Liver (tissue), 9 donors: Measurements from ENCODE around the gene NAALADL1. TPM values are rescaled to one million over a fixed set of nuclear protein-coding genes. Genes with fewer than 3 reads are reported as not detected.

Source experiments
- DNase-seq: peaks from one replicate; pipeline ENCODE4 v3.0.0-alpha.2; 2017; ENCODE audit warnings: low spot score
- H3K27ac ChIP-seq, 2 donors: one replicate each; pipeline ENCODE4 v1.7.0; 2013; ENCODE audit warnings: inconsistent platforms in 2 of 2, low read length in 2 of 2, control low read depth in 1 of 2, low read depth in 1 of 2, mild to moderate bottlenecking in 1 of 2
- H3K27me3 ChIP-seq, 4 donors: one replicate each; pipeline versions ENCODE4 v1.6.1 to v1.7.0; 2013; ENCODE audit warnings: low read length in 3 of 4, inconsistent platforms in 1 of 4, mild to moderate bottlenecking in 1 of 4, moderate library complexity in 1 of 4; ENCODE audit not compliant: control insufficient read depth in 4 of 4, insufficient read depth in 4 of 4
- H3K36me3 ChIP-seq, 4 donors: one replicate each; pipeline versions ENCODE4 v1.6.1 to v1.7.0; 2013; ENCODE audit warnings: low read length in 3 of 4, mild to moderate bottlenecking in 3 of 4, low read depth in 1 of 4, moderate library complexity in 1 of 4; ENCODE audit not compliant: control insufficient read depth in 4 of 4, insufficient read depth in 3 of 4
- H3K4me1 ChIP-seq, 4 donors: one replicate each; pipeline versions ENCODE4 v1.6.1 to v1.7.0; 2013; ENCODE audit warnings: low read length in 3 of 4, mild to moderate bottlenecking in 3 of 4, moderate library complexity in 1 of 4; ENCODE audit not compliant: control insufficient read depth in 4 of 4, insufficient read depth in 4 of 4
- H3K4me3 ChIP-seq, 3 donors: one replicate each; pipeline versions ENCODE4 v1.6.1 to v1.7.0; 2013; ENCODE audit warnings: low read length in 3 of 3, control low read depth in 1 of 3, low read depth in 1 of 3, mild to moderate bottlenecking in 1 of 3
- H3K9ac ChIP-seq, 2 donors: one replicate each; pipeline ENCODE4 v1.7.0; 2013; ENCODE audit warnings: low read length in 2 of 2, mild to moderate bottlenecking in 2 of 2, moderate library complexity in 2 of 2, control low read depth in 1 of 2, low read depth in 1 of 2
- H3K9me3 ChIP-seq, 4 donors: one replicate each; pipeline versions ENCODE4 v1.6.1 to v1.7.0; 2013; ENCODE audit warnings: low read length in 3 of 4; ENCODE audit not compliant: control insufficient read depth in 4 of 4
- EGR1 ChIP-seq, 2 donors: IDR thresholded peaks; 2 replicates each; pipeline ENCODE4 v1.6.1; 2016 to 2018; ENCODE audit warnings: antibody characterized with exemption in 2 of 2, low read depth in 2 of 2
- FOXA1 ChIP-seq: IDR thresholded peaks from 2 replicates; pipeline ENCODE4 v1.6.1; 2016; ENCODE audit warnings: antibody characterized with exemption
- FOXA2 ChIP-seq: IDR thresholded peaks from 2 replicates; pipeline ENCODE4 v1.6.1; 2016; ENCODE audit warnings: antibody characterized with exemption
- GABPA ChIP-seq, 2 donors: IDR thresholded peaks in 1 of 2; conservative IDR thresholded peaks in 1 of 2; 2 replicates each; pipeline ENCODE4 v1.6.1; 2016; ENCODE audit warnings: antibody characterized with exemption in 2 of 2, mild to moderate bottlenecking in 1 of 2, moderate library complexity in 1 of 2
- HNF4A ChIP-seq, 2 donors: conservative IDR thresholded peaks; 2 replicates each; pipeline ENCODE4 v1.6.1; 2016; ENCODE audit warnings: antibody characterized with exemption in 2 of 2, mild to moderate bottlenecking in 2 of 2
- HNF4G ChIP-seq: IDR thresholded peaks from 2 replicates; pipeline ENCODE4 v1.6.1; 2016; ENCODE audit warnings: antibody characterized with exemption
- JUND ChIP-seq, 2 donors: IDR thresholded peaks; 2 replicates each; pipeline ENCODE4 v1.6.1; 2016; ENCODE audit warnings: antibody characterized with exemption in 2 of 2
- MAX ChIP-seq: IDR thresholded peaks from 2 replicates; pipeline ENCODE4 v1.6.1; 2016; ENCODE audit warnings: antibody characterized with exemption
- NR2F2 ChIP-seq: IDR thresholded peaks from 2 replicates; pipeline ENCODE4 v1.6.1; 2016; ENCODE audit warnings: antibody characterized with exemption
- RAD21 ChIP-seq, 2 donors: IDR thresholded peaks; 2 replicates each; pipeline ENCODE4 v1.6.1; 2016; ENCODE audit warnings: antibody characterized with exemption in 2 of 2, mild to moderate bottlenecking in 2 of 2
- RXRA ChIP-seq, 2 donors: IDR thresholded peaks; 2 replicates each; pipeline ENCODE4 v1.6.1; 2017 to 2018; ENCODE audit warnings: antibody characterized with exemption in 2 of 2, mild to moderate bottlenecking in 1 of 2
- SP1 ChIP-seq: IDR thresholded peaks from 2 replicates; pipeline ENCODE4 v1.6.1; 2018; ENCODE audit warnings: antibody characterized with exemption, mild to moderate bottlenecking
- TAF1 ChIP-seq: conservative IDR thresholded peaks from 2 replicates; pipeline ENCODE4 v1.6.1; 2016; ENCODE audit warnings: antibody characterized with exemption, mild to moderate bottlenecking
- YY1 ChIP-seq: IDR thresholded peaks from 2 replicates; pipeline ENCODE4 v1.6.1; 2016; ENCODE audit warnings: antibody characterized with exemption, mild to moderate bottlenecking
- WGBS: extraction: QIAGEN DNeasy Blood & Tissue Kit; methylation state at CpG from one replicate; pipeline ENCODE4 v1.1.7; 2013; 5-methylcytosine and 5-hydroxymethylcytosine counted together
- polyA plus RNA-seq, 2 donors: library from polyadenylated mRNA; stranded (reverse) in 1 of 2; unstranded in 1 of 2; fragments of 200-250 nt in 1 of 2; fragments of >200 nt in 1 of 2; fragmentation: Nextera tagmentation in 1 of 2; extraction: Ambion mirVana in 1 of 2; gene quantifications; one replicate each; pipeline versions ENCODE4 v1.2.1 to v1.2.3, GENCODE V29; 2013 to 2015
- total RNA-seq, 2 donors: library from RNA; depleted of rRNA; stranded (reverse); fragments of >200 nt; gene quantifications; one replicate each; pipeline ENCODE4 v1.2.3, GENCODE V29; 2014
- TF ChIP-seq, protein P1 (sequence below): IDR thresholded peaks from 2 replicates; pipeline ENCODE4 v1.6.1; 2016; ENCODE audit warnings: antibody characterized with exemption, mild to moderate bottlenecking
- TF ChIP-seq, protein P2 (sequence below): IDR thresholded peaks from 2 replicates; pipeline ENCODE4 v1.6.1; 2016; ENCODE audit warnings: antibody characterized with exemption
- TF ChIP-seq, protein P3 (sequence below): fragments of 150-350 bp; IDR thresholded peaks from 2 replicates; pipeline ENCODE4 v1.5.1; 2017; ENCODE audit warnings: improper control_type of control experiment, low read depth, low read length; ENCODE audit not compliant: missing input control
- TF ChIP-seq, protein P4 (sequence below): IDR thresholded peaks from 2 replicates; pipeline ENCODE4 v1.6.1; 2016; ENCODE audit warnings: antibody characterized with exemption
- donor health status: healthy.
- donor health status: healthy.
- donor health status: healthy.
- donor health status: healthy.
- donor health status: healthy.

Gene NAALADL1
- total and polyA plus RNA-seq, 4 donors: 1.2 to 2.1 (median 1.6) TPM

- TF ChIP-seq, protein P1, sequence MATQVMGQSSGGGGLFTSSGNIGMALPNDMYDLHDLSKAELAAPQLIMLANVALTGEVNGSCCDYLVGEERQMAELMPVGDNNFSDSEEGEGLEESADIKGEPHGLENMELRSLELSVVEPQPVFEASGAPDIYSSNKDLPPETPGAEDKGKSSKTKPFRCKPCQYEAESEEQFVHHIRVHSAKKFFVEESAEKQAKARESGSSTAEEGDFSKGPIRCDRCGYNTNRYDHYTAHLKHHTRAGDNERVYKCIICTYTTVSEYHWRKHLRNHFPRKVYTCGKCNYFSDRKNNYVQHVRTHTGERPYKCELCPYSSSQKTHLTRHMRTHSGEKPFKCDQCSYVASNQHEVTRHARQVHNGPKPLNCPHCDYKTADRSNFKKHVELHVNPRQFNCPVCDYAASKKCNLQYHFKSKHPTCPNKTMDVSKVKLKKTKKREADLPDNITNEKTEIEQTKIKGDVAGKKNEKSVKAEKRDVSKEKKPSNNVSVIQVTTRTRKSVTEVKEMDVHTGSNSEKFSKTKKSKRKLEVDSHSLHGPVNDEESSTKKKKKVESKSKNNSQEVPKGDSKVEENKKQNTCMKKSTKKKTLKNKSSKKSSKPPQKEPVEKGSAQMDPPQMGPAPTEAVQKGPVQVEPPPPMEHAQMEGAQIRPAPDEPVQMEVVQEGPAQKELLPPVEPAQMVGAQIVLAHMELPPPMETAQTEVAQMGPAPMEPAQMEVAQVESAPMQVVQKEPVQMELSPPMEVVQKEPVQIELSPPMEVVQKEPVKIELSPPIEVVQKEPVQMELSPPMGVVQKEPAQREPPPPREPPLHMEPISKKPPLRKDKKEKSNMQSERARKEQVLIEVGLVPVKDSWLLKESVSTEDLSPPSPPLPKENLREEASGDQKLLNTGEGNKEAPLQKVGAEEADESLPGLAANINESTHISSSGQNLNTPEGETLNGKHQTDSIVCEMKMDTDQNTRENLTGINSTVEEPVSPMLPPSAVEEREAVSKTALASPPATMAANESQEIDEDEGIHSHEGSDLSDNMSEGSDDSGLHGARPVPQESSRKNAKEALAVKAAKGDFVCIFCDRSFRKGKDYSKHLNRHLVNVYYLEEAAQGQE: peak; percentile 51
- TF ChIP-seq, protein P2, sequence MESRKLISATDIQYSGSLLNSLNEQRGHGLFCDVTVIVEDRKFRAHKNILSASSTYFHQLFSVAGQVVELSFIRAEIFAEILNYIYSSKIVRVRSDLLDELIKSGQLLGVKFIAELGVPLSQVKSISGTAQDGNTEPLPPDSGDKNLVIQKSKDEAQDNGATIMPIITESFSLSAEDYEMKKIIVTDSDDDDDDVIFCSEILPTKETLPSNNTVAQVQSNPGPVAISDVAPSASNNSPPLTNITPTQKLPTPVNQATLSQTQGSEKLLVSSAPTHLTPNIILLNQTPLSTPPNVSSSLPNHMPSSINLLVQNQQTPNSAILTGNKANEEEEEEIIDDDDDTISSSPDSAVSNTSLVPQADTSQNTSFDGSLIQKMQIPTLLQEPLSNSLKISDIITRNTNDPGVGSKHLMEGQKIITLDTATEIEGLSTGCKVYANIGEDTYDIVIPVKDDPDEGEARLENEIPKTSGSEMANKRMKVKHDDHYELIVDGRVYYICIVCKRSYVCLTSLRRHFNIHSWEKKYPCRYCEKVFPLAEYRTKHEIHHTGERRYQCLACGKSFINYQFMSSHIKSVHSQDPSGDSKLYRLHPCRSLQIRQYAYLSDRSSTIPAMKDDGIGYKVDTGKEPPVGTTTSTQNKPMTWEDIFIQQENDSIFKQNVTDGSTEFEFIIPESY: no peak
Measured at GRCh38 chr11:65013130-65013887, 45.0 kb downstream of the NAALADL1 start (continued).

GRCh38 chr11:65008873-65009272 is 49.5 kb downstream of the NAALADL1 start:
- H3K27me3 ChIP-seq: no peaks in the 10 kb centered on the region
- H3K9ac ChIP-seq: no peak overlapping the region
- no peak overlapping the region for H3K4me3 ChIP-seq
- peaks cover 0 to 9% (median 7%) of the 10 kb centered on the region in 4 donors for H3K4me1 ChIP-seq
- no peaks in the 10 kb centered on the region for H3K36me3 ChIP-seq
- 96% methylated on average over 2 of the region's 2 CpGs for WGBS
- TF ChIP-seq HNF4A (conservative IDR thresholded peaks at IDR 0.05) (no peak), SP1 (no peak), MAX (no peak), NR2F2 (no peak), TAF1 (no peak), FOXA2 (no peak), EGR1 (IDR thresholded peaks at IDR 0.05; ENCODE audit: low read depth in 2 of 2) (no peak), HNF4G (no peak), RAD21 (IDR thresholded peaks at IDR 0.05) (no peak), FOXA1 (no peak), YY1 (no peak), JUND (IDR thresholded peaks at IDR 0.05) (no peak), RXRA (IDR thresholded peaks at IDR 0.05) (no peak), GABPA (IDR thresholded peaks at IDR 0.05 in 1 of 2, conservative IDR thresholded peaks at IDR 0.05 in 1 of 2) (no peak)
- TF ChIP-seq, protein P1: no peak
- TF ChIP-seq, protein P2: no peak
- TF ChIP-seq, protein P3, sequence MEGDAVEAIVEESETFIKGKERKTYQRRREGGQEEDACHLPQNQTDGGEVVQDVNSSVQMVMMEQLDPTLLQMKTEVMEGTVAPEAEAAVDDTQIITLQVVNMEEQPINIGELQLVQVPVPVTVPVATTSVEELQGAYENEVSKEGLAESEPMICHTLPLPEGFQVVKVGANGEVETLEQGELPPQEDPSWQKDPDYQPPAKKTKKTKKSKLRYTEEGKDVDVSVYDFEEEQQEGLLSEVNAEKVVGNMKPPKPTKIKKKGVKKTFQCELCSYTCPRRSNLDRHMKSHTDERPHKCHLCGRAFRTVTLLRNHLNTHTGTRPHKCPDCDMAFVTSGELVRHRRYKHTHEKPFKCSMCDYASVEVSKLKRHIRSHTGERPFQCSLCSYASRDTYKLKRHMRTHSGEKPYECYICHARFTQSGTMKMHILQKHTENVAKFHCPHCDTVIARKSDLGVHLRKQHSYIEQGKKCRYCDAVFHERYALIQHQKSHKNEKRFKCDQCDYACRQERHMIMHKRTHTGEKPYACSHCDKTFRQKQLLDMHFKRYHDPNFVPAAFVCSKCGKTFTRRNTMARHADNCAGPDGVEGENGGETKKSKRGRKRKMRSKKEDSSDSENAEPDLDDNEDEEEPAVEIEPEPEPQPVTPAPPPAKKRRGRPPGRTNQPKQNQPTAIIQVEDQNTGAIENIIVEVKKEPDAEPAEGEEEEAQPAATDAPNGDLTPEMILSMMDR: no peak
- TF ChIP-seq, protein P4, sequence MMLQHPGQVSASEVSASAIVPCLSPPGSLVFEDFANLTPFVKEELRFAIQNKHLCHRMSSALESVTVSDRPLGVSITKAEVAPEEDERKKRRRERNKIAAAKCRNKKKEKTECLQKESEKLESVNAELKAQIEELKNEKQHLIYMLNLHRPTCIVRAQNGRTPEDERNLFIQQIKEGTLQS: no peak
- H3K27ac ChIP-seq: no peak overlapping the region
- DNase-seq: no peak
- H3K9me3 ChIP-seq: no peaks in the 10 kb centered on the region
